ENCODE results near the gene C12orf57.

DNA sequence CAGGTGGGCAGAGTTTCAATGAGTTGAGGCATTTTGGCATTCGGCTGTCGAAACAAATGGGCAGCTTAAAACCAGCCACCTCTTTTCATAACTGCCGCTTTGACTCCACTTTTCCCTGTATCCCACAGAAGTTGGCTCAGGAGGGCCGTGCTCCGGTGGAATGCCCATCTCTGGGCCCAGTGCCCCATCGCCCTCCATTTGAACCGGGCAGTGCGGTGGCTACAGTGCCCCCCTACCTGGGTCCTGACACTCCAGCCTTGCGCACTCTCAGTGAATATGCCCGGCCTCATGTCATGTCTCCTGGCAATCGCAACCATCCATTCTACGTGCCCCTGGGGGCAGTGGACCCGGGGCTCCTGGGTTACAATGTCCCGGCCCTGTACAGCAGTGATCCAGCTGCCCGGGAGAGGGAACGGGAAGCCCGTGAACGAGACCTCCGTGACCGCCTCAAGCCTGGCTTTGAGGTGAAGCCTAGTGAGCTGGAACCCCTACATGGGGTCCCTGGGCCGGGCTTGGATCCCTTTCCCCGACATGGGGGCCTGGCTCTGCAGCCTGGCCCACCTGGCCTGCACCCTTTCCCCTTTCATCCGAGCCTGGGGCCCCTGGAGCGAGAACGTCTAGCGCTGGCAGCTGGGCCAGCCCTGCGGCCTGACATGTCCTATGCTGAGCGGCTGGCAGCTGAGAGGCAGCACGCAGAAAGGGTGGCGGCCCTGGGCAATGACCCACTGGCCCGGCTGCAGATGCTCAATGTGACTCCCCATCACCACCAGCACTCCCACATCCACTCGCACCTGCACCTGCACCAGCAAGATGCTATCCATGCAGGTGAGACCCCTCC, 5.2 kb upstream of the C12orf57 start:
- TF ChIP-seq, protein P1, sequence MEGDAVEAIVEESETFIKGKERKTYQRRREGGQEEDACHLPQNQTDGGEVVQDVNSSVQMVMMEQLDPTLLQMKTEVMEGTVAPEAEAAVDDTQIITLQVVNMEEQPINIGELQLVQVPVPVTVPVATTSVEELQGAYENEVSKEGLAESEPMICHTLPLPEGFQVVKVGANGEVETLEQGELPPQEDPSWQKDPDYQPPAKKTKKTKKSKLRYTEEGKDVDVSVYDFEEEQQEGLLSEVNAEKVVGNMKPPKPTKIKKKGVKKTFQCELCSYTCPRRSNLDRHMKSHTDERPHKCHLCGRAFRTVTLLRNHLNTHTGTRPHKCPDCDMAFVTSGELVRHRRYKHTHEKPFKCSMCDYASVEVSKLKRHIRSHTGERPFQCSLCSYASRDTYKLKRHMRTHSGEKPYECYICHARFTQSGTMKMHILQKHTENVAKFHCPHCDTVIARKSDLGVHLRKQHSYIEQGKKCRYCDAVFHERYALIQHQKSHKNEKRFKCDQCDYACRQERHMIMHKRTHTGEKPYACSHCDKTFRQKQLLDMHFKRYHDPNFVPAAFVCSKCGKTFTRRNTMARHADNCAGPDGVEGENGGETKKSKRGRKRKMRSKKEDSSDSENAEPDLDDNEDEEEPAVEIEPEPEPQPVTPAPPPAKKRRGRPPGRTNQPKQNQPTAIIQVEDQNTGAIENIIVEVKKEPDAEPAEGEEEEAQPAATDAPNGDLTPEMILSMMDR (IDR thresholded peaks at IDR 0.05): no peak
- TF ChIP-seq MYBL2 (CRISPR knock-in tag; IDR thresholded peaks at IDR 0.05) (no peak), SP1 (CRISPR knock-in tag; conservative IDR thresholded peaks at IDR 0.05) (no peak), FOXK1 (CRISPR knock-in tag; IDR thresholded peaks at IDR 0.05) (no peak), NFE2L1 (CRISPR knock-in tag; IDR thresholded peaks at IDR 0.05) (no peak), ESRRA (CRISPR knock-in tag; IDR thresholded peaks at IDR 0.05; ENCODE audit: borderline replicate concordance) (no peak), ELF4 (CRISPR knock-in tag; IDR thresholded peaks at IDR 0.05; ENCODE audit: low read depth) (no peak), CREB1 (CRISPR knock-in tag; IDR thresholded peaks at IDR 0.05) (no peak)
- TF ChIP-seq, protein P2, sequence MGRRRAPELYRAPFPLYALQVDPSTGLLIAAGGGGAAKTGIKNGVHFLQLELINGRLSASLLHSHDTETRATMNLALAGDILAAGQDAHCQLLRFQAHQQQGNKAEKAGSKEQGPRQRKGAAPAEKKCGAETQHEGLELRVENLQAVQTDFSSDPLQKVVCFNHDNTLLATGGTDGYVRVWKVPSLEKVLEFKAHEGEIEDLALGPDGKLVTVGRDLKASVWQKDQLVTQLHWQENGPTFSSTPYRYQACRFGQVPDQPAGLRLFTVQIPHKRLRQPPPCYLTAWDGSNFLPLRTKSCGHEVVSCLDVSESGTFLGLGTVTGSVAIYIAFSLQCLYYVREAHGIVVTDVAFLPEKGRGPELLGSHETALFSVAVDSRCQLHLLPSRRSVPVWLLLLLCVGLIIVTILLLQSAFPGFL (CRISPR knock-in tag; IDR thresholded peaks at IDR 0.05; ENCODE audit: borderline replicate concordance): no peak
- TF ChIP-seq, protein P3, sequence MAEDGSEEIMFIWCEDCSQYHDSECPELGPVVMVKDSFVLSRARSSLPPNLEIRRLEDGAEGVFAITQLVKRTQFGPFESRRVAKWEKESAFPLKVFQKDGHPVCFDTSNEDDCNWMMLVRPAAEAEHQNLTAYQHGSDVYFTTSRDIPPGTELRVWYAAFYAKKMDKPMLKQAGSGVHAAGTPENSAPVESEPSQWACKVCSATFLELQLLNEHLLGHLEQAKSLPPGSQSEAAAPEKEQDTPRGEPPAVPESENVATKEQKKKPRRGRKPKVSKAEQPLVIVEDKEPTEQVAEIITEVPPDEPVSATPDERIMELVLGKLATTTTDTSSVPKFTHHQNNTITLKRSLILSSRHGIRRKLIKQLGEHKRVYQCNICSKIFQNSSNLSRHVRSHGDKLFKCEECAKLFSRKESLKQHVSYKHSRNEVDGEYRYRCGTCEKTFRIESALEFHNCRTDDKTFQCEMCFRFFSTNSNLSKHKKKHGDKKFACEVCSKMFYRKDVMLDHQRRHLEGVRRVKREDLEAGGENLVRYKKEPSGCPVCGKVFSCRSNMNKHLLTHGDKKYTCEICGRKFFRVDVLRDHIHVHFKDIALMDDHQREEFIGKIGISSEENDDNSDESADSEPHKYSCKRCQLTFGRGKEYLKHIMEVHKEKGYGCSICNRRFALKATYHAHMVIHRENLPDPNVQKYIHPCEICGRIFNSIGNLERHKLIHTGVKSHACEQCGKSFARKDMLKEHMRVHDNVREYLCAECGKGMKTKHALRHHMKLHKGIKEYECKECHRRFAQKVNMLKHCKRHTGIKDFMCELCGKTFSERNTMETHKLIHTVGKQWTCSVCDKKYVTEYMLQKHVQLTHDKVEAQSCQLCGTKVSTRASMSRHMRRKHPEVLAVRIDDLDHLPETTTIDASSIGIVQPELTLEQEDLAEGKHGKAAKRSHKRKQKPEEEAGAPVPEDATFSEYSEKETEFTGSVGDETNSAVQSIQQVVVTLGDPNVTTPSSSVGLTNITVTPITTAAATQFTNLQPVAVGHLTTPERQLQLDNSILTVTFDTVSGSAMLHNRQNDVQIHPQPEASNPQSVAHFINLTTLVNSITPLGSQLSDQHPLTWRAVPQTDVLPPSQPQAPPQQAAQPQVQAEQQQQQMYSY (CRISPR knock-in tag; IDR thresholded peaks at IDR 0.05): no peak
- TF ChIP-seq, protein P4, sequence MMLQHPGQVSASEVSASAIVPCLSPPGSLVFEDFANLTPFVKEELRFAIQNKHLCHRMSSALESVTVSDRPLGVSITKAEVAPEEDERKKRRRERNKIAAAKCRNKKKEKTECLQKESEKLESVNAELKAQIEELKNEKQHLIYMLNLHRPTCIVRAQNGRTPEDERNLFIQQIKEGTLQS (CRISPR knock-in tag; conservative IDR thresholded peaks at IDR 0.05): no peak
- TF ChIP-seq, protein P5, sequence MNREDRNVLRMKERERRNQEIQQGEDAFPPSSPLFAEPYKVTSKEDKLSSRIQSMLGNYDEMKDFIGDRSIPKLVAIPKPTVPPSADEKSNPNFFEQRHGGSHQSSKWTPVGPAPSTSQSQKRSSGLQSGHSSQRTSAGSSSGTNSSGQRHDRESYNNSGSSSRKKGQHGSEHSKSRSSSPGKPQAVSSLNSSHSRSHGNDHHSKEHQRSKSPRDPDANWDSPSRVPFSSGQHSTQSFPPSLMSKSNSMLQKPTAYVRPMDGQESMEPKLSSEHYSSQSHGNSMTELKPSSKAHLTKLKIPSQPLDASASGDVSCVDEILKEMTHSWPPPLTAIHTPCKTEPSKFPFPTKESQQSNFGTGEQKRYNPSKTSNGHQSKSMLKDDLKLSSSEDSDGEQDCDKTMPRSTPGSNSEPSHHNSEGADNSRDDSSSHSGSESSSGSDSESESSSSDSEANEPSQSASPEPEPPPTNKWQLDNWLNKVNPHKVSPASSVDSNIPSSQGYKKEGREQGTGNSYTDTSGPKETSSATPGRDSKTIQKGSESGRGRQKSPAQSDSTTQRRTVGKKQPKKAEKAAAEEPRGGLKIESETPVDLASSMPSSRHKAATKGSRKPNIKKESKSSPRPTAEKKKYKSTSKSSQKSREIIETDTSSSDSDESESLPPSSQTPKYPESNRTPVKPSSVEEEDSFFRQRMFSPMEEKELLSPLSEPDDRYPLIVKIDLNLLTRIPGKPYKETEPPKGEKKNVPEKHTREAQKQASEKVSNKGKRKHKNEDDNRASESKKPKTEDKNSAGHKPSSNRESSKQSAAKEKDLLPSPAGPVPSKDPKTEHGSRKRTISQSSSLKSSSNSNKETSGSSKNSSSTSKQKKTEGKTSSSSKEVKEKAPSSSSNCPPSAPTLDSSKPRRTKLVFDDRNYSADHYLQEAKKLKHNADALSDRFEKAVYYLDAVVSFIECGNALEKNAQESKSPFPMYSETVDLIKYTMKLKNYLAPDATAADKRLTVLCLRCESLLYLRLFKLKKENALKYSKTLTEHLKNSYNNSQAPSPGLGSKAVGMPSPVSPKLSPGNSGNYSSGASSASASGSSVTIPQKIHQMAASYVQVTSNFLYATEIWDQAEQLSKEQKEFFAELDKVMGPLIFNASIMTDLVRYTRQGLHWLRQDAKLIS (CRISPR knock-in tag; IDR thresholded peaks at IDR 0.05; ENCODE audit: borderline replicate concordance): no peak
- TF ChIP-seq, protein P6, sequence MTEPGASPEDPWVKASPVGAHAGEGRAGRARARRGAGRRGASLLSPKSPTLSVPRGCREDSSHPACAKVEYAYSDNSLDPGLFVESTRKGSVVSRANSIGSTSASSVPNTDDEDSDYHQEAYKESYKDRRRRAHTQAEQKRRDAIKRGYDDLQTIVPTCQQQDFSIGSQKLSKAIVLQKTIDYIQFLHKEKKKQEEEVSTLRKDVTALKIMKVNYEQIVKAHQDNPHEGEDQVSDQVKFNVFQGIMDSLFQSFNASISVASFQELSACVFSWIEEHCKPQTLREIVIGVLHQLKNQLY (CRISPR knock-in tag; IDR thresholded peaks at IDR 0.05): no peak
